Measurements from ENCODE around the gene FYCO1. TPM values are rescaled to one million over a fixed set of nuclear protein-coding genes. Genes with fewer than 3 reads are reported as not detected.

Gene FYCO1
- polyA plus RNA-seq, 1 donor = 39.9 TPM

GRCh38 chr3:45940781-45941365 lies 54.8 kb downstream of the FYCO1 start:
- DNase-seq = no peak

DNA sequence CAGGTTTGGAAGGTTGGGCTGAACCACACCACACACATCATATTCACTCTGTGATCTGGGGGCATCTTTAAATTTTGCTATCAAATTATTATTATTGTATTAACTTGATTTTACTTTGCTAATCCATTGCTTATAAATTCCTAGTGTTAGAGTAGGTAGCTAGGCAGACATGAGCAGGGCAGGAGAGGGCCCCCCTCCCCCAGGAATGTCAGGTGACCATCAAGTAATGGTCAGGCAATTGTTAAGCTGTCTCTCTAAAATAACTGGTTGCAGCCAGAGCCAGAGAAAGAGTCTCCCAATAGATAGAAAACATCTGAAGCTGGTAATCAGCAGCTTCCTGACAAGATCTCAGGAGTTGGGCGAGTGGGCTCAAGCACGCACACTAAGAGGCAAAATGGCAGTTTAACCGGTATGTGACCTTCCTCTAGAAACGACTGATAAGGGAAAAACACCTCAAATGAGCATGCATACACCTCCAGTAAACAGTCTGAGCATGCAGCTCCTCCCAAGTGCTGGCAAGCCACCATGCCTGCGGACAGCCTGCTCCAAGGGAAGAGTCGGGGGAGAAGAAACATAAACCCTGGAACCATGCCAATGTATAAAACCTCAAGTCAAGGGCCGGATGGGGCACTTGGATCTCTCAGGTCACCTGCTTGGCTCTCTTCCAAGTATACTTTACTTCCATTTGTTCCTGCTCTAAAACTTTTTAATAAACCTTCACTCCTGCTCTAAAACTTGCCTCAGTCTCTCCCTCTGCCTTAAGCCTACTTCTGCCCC lies 55.4 kb downstream of the FYCO1 start:
- DNase-seq = no peak

- no peak for DNase-seq
These were observed 56.3 kb downstream of the FYCO1 start for GRCh38 chr3:45939341-45939771.

GRCh38 chr3:45938864-45939263 lies 56.8 kb downstream of the FYCO1 start:
- peak; percentile 88 for DNase-seq

GRCh38 chr3:45938043-45938435 lies 57.6 kb downstream of the FYCO1 start:
- no peak for DNase-seq

DNA sequence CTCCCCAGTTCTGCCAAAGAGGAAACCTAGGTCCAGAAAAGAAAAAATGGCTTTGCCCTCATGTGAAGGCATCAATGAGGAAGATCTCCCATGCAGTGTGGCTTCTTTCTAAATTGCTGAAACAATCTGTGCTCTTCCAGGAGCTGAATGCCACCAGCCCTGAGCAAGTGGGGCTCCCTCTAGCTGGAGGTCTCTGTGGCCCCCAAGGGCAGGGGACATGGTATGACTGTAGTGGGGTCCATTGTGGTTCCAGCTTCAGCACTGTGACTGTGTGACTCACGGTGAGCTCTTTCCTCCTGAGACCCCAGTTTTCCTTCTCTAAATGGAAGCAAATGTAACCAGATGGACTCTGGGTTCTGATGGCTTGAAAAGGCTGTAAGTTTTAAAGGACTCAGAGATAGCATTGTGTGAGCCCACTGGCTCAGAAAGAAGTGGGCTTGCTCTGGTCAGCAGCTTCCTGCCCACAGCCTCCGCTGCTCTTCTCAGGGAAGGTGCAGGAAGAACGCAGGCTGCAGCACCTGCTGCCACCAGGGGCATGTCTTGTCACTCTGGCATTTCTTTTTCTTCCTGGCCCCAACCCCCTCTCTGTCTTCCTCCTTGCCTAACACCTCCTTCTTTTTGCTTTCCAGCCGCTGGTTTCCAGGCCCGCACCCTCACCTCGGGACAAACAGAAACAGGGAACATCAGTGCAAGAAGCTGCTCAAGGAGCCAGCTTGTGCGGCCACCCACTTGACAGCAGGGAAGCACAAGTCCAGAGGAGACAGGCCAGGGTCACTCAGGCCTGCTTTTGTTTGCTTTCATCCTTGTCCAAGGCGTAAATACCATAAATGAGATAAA lies 58.2 kb downstream of the FYCO1 start:
- no peak for DNase-seq

DNA sequence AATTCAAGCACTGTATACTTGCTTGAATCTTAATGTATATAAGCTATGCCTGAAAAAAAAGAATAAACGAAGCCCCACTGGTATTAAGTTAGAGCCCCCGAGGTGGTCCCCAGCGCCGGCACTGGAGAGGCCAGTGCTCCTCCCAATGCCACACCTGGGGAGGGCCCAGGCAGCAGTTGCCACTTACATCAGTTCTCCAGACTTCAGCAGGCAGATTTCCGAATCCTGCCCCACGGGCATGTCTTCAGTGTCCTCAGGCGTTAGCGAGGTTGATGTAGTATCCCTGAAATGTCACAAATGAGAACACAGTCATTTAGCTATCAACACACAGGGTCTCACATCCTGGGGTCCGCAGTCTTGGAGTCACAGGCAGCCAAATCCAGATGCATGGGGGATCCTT lies 59.4 kb downstream of the FYCO1 start:
- no peak for DNase-seq

DNA sequence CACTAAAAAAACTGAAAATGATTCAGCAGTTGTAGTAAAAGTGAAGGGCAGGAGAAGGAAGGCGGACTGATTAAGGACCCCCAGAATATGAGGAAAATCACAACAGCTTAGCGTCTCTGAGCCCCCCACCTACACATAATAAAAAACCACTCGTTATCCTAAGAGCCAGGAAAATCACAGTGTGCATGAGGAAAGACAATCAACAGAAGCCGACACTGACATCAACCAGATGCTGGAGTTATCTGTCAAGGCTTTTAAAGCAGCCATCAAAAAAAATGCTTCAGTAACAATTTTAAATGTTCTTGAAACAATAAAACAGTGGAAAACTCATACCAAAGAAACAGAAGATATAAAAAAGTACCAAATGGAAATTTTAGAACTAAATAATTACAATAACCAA lies 62.0 kb downstream of the FYCO1 start:
- no peak for DNase-seq

DNA sequence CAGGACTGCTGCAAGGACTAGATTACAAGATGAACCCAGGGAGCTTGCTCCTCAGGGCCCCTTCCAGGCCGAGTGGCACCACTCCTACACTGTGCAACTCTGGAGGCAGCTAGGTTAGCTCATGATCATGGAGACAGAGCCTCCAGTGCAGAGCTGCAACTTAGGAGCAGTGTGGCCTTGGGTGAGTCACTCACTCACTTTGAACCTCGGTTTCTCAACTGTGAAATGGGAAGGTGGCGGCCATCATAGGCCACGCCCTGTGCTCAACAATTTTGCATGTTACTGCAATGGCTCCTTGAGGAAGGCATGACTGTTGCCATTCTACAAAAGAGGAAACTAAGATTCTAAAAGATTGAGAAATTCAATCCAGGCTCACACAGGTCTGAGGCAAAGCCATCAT lies 63.5 kb downstream of the FYCO1 start:
- no peak for DNase-seq

DNA sequence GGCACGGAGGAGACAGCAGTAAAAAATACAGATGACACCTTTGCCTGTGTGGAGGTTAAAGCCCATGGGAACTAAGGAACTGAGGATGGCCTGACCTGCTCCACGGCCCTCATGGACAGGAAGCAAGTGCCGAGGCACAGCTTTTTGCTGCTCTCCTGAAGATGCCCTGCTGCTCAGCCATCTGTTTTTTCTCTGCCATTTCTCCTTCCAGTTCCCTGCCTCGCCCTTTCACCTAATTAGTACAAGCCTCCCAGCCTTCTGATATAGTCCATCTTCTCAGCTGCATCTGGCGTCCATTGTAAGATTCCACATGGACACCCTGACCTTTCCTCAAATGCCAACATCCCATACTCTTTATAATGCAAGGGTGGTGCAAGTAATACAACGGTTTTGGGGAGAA lies 64.1 kb downstream of the FYCO1 start:
- no peak for DNase-seq

DNA sequence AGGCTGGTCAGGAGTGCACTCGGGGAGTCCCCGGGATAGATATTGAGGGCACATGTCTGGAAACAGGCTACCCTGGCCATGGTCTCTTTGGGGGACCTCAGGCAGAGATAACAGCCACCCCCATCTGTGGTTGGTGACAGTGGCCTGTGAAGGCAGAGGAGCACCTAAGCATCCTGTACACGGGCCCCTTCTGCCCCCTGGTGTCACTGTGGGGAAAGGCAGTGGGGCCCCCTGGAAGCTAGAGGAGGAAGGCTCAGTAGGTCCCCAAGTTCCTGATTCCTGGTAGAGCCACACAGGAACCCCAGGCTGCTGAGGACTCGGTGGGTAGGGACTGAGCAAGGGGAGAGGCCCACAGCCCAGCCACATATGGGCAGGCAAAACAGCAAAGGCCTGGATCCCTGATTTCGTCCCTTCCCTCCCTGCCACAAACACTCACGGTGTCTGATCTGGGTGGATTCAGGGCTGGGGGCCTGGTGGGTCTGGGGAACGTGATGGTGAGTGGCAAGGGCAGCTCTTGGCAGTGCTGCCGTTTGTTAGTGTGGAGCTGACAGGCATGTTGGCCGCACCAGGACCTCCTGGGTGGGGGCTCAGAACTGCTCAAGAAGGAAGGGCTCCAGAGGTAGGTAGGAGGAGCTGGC lies 66.5 kb downstream of the FYCO1 start:
- peak; percentile 21 for DNase-seq

DNA sequence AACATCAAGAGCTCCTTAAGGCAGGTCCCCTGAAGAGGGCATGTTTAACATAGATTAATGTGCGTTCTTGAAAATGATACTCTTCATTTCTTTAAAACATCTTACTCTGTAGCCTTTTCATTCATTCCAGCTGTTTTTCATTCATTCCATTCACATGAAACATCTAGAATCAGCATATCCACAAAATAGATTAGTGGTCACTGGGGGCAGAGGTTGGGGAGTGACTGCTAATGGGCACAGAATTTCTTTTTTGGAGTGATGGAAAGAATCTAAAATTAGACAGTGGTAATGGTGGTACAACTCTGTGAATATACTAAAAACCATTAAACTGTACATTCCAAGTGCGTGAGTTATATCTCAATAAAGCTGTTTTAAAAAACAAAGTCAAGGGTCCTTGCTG lies 67.7 kb downstream of the FYCO1 start:
- no peak for DNase-seq

DNA sequence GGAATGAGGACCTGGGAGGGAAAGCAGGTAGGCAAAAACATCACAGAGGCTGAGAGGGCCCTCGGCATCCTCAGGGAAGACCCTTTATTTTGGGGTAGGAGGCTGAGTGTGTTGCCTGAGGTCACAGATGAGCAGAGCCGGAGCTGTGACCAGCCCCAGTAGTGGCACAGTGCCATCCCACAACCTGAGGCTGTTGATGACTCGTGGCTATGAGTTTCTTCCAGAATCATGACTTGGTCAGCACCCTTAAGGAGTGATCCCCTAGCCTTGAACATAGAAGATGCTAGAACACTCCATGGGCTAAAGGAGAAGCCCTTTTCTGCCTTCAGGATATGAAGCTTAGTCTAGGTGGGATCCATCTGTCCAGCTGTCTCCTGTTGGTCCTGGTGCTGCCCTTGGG lies 71.9 kb downstream of the FYCO1 start:
- DNase-seq = no peak

- DNase-seq = no peak
These were observed 72.6 kb downstream of the FYCO1 start for GRCh38 chr3:45922950-45923590.

DNA sequence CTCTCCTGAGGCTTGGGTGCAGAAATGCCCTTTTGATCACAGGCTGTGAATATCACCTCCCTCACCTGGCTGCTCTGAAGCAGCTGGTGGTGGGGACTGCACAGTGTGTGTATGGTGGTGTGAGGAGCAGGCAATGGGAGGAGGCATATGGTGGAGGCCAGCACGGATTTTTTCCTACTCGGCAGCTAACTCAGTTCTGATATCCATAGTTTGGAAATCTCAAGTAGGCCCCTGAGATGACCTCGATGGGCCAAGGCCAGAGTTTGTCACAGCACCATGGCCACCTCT lies 73.6 kb downstream of the FYCO1 start:
- DNase-seq = no peak

DNA sequence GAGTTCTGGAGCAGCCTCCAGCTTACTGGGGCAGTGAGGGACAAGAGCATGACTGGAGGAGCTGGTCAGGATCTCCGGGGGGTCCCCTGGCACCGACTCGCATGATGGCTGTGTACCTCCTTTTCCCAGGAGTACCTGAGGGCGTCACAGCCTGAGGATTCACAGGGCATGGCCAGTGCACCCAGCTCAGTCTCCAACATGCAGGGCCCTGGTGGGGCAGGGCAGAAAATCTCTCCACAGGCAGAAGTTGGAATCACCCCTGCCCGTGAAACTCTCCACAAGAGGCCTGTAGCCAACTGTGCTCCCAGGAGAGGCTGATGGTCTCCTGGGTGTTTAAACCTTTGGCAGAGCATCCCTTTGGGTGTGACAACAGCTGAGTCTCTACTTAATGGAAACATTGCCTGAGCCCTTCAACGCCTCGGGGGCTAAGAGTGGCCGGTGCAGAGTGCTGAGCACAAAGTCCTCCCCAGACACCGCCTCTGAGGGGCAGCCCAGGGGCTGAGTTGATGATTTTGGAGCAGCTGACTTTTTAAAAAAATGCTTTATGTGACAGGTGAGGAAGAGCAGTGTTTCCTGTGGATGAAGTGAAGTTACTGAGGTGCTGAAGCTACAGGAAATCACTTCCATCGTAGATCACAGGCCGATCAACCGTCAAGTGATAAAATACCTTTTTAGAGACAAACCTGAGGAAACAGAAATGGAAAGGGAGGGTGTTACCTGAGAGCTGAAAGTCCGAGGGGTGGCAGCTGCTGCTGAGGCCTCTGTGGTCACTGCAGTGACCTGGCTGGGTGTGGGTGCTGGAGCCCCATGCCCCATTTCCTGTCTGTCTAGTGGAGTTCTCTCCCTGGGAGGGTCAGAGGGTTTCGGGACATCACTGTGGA lies 74.2 kb downstream of the FYCO1 start:
- DNase-seq = no peak

- no peak for DNase-seq
These were observed 78.3 kb downstream of the FYCO1 start for GRCh38 chr3:45917146-45917898.

DNA sequence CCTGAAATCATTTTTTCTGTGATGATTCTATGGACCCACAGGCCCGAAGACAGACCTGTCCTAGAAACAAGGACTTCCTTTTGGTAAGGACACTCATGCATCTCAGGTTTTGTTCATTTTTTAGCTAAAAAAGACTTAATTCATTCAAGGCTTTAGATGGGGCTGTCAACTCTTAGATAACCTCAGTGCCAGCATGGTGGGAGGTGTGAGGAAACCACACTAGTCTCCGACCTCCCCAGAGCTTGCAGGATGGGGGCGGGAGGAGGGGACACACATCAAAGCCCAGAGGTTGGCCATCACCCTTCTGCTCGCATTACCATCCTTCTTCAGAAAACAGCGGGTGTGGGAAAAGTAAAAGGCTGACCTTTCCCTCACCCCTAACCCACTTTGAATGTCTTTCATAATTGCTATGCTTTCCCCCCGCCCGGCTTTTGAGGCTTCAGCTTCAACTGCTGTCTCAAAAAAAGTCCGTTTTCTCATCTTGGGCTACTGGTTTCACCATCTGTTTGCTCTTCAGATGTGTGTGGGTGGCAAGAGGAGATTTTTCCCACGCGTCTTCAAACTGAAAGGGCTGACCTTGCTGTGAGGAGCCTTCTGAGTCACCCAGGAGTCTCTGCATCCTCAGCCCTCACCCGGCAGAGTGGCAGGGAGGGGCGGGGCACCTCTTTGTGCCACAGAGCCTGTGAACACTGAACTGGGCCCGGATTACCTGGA lies 79.9 kb downstream of the FYCO1 start:
- DNase-seq = no peak

DNA sequence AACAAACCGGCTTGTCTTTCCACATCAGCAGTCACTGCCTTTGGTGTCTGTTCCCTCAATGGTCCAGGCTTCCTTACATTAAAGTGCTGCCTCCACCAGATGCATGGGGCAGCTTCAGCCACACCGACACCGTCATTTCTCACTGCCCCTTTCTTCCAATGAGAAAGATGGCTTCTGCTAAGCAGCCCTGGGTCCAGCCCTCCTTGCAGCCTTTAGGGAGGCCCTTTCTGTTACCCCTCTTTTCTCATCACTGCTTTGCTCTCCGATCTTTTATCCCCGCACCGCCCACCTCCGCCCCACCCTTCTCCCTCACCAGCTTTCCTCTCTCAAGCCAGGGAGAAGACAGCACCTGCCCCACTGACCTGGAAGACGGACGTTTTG lies 80.6 kb downstream of the FYCO1 start:
- DNase-seq = no peak

DNA sequence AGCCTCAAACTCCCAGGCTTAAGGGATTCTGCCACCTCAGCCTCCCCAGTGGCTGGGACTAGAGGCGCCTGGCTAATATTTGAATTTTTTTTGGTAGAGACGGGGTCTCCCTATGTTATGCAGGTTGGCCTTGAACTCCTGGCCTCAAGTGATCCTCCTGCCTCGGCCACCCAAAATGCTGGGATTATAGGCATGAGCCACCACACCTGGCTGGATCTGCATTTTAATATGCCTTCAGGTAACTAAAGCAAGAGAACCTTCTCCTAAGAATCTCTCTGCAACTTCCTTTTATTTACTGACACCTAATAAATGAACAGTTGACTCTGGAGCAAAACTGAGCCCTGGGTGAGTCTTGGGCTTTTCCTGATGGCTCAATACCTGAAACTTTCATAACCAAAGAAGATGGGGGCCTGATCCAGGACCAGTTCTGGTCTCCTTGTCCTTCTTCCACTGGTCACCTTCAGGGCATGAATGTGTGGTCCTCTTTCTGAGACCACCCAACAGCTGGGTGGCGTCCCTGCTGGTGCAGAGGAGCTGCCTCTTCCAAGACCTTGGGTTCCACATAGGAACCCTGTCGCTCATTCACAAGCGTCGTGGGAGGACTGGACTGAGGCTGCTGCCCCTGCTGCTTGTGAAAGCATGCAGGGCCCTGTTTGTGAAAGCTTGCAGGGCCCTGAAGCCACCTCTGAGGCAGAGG lies 81.1 kb downstream of the FYCO1 start:
- no peak for DNase-seq
